ENCODE measurements around the gene CD33.

The CD33 gene

DNA sequence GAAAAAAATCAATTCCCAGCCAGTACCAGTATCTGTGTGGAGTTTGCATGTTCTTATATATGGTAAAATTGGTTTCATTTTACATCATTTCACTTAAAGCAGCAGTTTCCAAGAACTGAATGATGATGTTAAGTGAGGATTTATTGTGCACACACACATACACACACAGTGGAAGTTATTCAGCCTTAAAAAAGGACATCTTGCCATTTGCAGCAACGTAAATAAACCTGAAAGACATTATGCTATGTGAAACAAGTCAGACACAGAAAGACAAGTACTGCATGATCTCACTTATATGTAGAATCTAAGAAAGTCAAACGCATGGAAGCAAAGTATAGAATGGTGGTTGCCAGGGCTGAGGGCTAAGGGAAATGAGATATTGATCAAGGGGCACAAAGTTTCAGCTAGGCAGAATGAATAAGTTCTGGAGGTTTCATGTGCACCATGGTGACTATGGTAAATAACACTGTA lies 31.3 kb downstream of the CD33 start:
- TF ChIP-seq, protein P1, sequence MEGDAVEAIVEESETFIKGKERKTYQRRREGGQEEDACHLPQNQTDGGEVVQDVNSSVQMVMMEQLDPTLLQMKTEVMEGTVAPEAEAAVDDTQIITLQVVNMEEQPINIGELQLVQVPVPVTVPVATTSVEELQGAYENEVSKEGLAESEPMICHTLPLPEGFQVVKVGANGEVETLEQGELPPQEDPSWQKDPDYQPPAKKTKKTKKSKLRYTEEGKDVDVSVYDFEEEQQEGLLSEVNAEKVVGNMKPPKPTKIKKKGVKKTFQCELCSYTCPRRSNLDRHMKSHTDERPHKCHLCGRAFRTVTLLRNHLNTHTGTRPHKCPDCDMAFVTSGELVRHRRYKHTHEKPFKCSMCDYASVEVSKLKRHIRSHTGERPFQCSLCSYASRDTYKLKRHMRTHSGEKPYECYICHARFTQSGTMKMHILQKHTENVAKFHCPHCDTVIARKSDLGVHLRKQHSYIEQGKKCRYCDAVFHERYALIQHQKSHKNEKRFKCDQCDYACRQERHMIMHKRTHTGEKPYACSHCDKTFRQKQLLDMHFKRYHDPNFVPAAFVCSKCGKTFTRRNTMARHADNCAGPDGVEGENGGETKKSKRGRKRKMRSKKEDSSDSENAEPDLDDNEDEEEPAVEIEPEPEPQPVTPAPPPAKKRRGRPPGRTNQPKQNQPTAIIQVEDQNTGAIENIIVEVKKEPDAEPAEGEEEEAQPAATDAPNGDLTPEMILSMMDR (IDR thresholded peaks at IDR 0.05; ENCODE audit: control insufficient read depth, insufficient read depth, low read depth, low read length, missing control alignments), result no peak
- H3K4me3 ChIP-seq (ENCODE audit: control insufficient read depth, low read depth, low read length), result no peak overlapping the region
- no peak for DNase-seq (ENCODE audit: low read depth)

DNA sequence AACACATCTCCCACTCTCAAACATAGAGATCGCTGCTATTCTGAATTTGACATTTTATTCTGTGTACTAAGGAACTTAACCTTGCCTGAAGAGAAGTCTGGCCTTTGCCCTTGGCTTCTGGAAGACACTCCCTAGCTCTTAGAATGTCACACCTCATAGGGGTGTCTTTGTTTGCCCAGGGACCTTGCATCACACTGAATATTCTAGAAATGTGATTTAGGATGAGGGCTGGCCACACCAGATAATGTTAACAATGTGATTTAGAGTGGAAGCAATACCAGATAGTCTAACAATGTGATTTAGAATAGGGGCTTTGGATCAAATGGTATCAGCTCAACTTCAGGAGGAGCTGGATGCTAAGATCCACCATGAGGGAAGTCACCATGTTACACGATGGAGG lies 32.6 kb downstream of the CD33 start:
- TF ChIP-seq, protein P1 (IDR thresholded peaks at IDR 0.05; ENCODE audit: control insufficient read depth, insufficient read depth, low read depth, low read length, missing control alignments), result no peak
- no peak for DNase-seq (ENCODE audit: low read depth)
- H3K4me3 ChIP-seq (ENCODE audit: control insufficient read depth, low read depth, low read length), result no peak overlapping the region

DNA sequence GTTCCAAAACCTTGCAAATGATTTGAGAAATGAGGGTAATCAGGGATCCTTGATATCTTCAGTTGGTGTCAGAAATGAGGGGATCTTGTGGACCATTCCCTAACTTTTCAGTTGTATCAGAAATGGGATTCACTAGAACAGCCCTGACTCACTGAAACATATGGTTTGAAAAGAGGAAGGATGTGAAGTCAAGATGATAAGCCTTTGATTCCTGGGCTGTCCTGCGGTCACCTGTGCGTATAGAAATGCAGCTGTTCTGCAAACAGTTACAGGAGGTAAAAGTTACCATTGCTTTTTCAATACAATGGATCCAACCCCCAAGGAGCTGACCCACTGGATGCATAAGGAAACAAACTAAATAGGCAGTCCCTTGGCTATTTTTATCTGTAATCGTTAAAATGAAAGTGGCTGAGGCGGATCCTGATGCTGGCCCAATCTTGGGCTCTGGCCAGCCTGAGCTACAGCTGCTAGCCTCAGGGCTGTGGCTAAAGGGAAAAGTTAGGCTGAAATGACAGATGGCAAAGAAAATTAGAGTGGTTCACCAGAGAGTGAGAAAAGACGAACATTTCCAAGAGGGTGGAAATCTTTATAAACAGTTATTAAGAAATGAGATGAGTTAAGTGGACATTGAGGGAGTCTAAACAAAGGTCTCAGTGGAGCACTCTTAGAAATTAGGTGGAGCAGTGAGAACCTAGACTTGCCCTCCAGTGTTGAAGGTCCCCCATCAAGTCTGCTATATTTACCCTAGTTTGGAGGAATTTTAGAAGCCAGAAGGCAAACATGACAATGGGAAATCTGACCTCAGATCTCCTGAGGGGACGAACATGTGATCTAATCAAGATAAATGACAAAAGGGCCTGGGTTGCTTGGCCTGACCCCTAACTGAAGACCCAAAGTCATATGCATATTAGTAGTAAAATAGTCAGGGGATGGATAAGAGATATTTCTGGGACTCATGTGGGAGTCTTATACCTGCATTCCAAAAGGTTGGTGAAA lies 33.6 kb downstream of the CD33 start:
- TF ChIP-seq, protein P1 (IDR thresholded peaks at IDR 0.05; ENCODE audit: control insufficient read depth, insufficient read depth, low read depth, low read length, missing control alignments), result no peak
- DNase-seq (ENCODE audit: low read depth), result no peak
- H3K4me3 ChIP-seq (ENCODE audit: control insufficient read depth, low read depth, low read length), result no peak overlapping the region

DNA sequence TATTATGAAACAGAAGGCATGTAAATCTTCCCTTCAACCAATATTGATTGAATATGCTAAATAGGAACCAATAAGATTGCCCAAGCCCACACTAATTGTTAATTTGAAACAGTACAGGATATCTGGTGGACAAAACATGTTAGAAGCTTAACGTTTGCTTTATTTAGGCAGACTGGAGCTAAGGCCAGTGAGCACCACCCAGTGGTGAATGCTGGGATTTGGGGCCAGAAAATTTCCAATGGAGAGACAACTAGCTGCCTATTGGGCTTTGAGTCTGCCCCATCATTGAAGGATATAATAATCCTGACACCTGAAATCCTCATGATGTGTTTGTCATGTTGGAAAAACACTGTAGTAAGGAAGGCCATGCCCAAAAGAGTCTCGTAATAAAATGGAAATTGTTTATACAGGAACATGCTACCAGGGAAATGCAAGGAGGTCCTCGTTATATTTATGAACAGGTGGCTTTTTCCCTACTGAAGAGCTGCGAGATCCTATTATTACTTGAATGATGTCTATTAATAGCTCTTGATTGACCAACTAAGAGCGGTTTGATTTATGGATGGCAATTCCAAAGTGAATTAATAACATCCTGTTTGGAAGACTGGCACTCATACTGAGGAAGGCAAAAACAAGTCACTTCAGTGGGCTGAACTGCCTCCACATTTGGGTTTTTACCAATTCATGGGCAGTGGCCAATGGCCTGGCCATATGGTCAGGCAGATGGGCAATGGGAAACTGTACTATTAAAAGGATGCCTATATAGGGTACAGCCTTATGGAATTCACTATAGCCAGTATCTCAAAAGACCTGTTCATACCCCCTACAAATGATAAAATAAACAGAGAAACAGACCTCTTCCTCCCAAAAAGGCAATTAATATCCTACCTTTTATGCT lies 34.7 kb downstream of the CD33 start:
- TF ChIP-seq, protein P1 (IDR thresholded peaks at IDR 0.05; ENCODE audit: control insufficient read depth, insufficient read depth, low read depth, low read length, missing control alignments), result peak; percentile 63
- no peak overlapping the region for H3K4me3 ChIP-seq (ENCODE audit: control insufficient read depth, low read depth, low read length)
- no peak for DNase-seq (ENCODE audit: low read depth)

DNA sequence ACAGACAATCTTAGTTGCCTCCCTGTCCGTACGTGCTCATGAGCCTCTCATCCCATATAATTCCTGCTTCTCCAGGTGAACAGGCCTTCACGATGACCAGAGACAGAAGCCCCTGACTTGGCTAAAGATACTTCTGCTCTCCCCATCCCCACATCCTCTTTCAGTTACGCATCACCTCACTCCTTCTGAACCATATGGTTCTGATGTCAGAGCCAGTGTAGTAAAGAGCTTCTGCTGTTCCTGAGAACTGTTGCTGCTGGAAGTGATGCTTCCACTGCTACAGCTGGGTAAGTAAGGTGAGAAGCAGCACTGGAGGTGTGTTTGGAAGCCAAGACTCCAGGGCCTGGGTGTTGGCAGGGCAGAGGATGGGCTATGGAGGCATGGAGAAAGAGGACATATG lies 38.9 kb downstream of the CD33 start:
- TF ChIP-seq, protein P1 (IDR thresholded peaks at IDR 0.05; ENCODE audit: control insufficient read depth, insufficient read depth, low read depth, low read length, missing control alignments), result no peak
- no peak for DNase-seq (ENCODE audit: low read depth)
- H3K4me3 ChIP-seq (ENCODE audit: control insufficient read depth, low read depth, low read length), result no peak overlapping the region

DNA sequence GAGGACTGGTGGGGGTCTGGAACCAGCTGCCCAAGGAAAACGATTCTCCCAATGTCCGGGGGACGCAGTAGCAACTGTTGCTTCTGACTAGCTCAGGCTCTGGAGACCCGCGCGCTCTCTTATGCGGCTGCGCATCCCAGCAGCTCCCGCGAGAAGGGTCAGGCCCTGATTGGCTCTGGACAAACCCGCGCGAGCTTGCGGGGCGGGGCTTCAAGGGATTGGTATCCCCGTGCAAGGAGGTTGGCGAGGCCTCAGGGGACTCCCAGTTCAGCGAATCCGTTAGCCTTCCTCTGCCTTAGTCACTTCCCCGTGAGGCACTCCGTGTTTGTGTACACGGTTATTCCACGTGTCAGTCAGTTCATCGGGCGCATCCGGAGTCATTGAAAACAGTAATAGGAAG lies 46.2 kb downstream of the CD33 start:
- TF ChIP-seq, protein P1 (IDR thresholded peaks at IDR 0.05; ENCODE audit: control insufficient read depth, insufficient read depth, low read depth, low read length, missing control alignments), result no peak
- DNase-seq (ENCODE audit: low read depth), result no peak
- no peak overlapping the region for H3K4me3 ChIP-seq (ENCODE audit: control insufficient read depth, low read depth, low read length)

Measured in AG09309 (cell line).